HG03045 (cell line): ENCODE results near the gene CNNM3.
A peak's percentile ranks its signal among the peaks of the same experiment; 100 is the strongest.

ENCODE experiments used
- ATAC-seq: cut with Tn5 transposase; IDR thresholded peaks from one replicate; pipeline ENCODE4 v1.9.1; 2021; ENCODE audit warnings: mild to moderate bottlenecking, moderate library complexity; ENCODE audit not compliant: unreplicated experiment

The CNNM3 gene

DNA sequence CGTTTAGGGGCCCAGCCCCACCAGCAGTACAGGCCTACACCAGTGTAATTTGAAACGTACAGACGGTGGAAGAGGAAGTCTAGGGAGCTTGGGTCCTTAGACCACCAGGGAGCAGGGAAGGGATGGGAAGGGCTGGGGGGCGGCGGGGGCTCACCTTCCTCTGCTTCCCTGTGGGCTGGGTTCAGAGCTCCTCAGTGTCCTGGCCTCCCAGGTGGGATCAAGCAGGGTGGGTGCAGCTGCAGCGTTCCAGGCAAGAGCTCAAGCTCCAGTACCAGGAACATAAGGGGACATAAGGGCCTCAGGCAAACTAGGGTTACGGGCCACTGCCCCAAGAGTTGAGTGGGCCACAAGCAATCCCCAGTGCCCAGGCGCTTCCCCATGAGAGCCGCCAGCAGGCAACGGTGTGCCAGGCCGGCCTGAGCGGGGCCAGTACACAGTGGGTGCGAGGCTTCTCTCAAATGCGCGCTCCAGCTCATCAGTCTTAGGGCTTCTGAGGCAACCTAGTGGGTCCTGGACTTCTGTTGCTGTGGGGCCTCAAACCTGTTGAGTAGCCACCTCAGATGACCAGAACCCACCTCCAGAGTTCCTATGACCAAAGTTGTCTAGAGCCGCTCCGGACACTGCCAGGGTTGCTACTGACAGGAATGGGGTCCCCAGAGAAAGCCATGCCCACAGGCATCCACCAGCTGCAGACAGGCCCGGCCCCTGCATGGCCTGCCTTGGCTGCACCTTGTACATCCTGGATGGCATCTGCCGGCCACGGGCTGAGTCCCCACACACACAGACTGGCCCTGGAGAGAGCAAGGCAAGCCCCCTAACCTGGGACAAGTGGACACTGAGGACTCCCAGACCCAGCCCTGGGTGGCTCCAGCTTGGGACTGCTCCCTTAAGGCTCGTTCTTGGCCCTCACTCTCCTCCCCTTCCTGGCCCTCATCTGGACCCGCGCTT lies 22.6 kb downstream of the CNNM3 start:
- no peak for ATAC-seq

DNA sequence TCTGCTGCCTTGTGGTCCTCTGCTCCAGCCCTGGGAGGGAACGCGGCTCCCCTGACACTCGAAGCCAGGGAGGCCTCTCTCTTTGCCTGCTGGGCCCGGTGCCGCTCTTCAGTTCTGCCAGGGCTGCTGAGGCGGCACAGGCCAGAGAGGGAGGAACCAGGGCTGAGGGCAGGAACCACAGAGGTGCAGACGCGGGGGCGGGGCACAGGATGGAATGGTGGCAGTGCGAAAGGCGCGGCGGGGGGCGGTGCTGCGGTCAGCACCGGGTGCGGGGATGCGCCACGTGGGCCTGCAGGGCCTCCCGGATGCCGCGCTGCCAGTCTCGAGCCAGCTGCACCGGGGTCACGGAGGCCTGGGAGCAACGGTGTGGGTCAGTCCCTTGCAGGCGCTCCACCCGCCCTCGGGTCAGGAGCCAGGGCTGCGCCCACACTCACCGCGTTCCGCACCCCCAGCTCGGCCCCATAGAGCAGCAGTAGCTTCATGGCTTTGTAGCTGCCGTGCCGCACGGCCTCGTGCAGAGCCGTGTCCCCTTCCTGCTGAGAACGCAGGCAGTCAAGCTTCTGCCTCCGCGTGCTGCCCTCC lies 23.3 kb downstream of the CNNM3 start:
- ATAC-seq: peak; percentile 67

DNA sequence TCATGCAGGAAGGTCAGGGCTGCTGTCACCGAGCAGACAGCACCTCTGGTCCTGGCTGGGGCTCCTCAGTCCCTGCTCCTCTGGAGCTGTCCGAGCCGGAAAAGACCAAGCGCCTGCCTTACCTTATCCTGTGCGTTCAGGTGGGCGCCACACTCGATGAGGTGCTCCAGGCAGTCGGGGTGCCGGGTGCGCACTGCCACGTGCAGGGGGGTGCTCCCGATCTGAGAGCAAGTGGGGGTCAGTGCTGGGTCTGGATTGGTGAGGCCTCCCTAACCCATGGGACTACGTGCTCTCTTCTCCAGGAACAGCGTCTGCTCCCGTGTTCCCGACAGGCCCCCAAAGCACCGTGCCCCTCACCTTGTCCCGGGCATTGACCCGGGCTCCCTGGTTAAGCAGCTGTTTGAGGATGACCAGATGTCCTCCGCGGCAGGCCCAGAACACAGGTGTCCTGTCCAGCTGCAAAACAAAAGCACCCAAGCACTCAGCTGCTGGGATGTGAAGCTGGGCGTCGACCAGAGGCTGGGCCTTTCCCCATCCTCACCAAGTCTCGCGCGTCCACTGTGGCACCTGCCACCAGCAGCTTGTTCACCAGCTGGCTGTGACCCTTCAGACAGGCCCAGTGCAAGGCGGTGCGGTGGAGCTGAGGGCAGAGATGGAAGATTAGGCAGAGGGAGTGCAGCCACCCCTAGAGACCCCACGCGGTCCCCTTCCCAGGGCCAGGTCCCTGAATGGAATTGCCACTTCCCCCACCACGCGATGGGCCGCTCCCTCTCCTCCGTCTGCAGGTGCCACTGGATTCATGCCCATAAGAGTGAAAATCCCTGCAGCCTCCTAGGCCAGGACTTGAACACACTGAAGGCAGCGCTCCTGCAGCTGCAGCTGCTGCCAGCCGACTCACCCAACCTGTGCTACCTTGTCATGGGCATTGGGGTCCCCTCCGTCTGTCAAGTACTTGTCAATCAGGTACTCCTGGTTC lies 24.1 kb downstream of the CNNM3 start:
- no peak for ATAC-seq

DNA sequence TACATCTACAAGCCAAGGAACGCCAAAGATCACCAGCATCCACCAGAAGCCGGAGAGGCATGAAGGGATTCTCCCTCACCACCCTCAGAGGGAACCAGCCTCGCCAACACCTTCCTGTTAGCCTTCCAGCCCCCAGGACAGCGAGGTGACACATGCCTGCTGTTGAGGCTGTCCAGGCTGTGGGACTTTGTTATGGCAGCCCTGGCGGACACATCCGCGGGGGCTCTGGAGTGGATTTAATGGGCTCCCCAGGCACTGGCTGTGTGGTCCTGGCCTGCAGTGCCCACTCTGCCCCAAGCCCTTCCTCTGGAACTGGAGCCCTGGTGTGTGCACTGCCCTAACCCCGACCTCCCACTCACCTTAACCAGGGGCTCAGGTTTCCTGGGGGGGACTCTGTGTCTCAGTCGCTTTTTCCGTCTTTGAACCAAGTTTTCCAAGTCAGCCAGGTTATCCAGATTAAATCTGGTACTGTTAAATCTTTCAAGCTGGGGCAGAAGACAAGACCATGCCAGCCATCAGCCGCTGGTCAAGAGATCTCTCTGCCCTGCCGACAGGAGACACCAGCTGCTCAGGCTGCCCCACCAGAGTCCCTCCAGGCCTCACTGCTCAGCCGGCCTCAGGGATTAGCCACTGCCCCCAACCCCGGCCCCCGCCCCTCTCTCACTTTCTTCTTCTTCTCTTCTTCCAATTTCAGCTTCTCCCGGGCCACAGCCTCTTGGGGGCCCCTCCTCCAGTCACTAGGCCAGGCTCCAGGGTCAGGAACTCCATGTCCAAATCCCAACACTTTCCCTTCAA lies 25.8 kb downstream of the CNNM3 start:
- ATAC-seq: no peak

- ATAC-seq: no peak
These were observed 26.5 kb downstream of the CNNM3 start for GRCh38 chr2:96842600-96842999.

DNA sequence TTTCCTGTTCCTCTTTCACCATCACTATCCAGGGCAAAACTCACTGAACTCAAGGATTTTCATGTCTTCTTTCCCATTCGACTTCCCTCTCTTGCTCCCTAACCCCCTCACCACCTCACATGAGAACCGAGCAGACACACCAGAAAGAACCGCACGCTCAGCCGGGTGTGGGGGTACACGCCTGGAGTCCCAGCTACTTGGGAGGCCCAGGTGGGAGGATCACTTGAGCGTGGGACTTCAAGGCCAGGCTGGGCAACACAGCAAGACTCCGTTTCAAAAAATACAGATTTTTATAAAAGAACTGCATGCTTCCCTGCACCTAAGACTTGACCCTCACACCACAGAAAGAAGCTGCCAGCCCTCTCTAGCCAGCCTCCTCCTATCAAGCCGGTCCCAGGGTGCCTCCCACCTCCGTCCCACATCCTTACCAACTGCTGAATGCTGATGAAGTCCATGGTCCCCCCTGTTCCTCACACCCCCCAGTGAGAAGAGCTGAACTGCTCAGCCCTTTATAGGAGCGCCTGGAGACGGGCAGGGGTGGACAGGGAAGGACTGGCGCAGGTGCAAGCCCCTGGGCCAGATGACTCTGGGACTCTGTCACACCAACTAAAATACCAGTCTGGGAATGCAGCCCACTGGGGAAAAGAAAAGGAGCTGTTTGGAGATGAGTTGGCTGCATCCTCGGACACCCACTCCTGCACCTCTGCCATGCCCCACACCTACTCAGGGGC lies 27.6 kb downstream of the CNNM3 start, which contains the start of gene ANKRD23:
TSS of gene ANKRD23 (minus strand) at position 484 of the 731 bp plus-strand sequence. CDS start at position 455, 29 bp downstream.
- no peak for ATAC-seq

GRCh38 chr2:96844405-96844808 lies 28.3 kb downstream of the CNNM3 start:
- ATAC-seq: no peak

- no peak for ATAC-seq
These were observed 30.8 kb downstream of the CNNM3 start for GRCh38 chr2:96846825-96847224.

- no peak for ATAC-seq
These were observed 31.5 kb downstream of the CNNM3 start for GRCh38 chr2:96847586-96847985.

DNA sequence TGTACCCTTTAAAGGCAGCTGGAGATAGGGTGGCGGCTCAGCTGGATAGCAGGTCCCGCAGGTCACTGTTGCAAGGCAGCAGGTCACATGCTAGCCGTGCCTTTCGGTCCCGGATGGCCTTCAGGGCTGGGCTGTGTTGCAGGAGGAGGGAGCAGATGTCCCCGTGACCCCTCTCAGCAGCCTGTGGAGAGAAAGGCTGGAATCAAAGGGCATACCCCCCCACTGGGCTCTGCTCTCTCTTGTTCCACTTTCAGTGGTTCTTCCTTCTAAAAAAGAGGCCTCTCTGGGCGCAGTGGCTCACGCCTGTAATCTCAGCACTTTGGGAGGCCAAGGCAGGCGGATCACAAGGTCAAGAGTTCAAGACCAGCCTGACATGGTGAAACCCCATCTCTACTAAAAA lies 32.2 kb downstream of the CNNM3 start:
- no peak for ATAC-seq

- ATAC-seq: no peak
These were observed 36.6 kb downstream of the CNNM3 start for GRCh38 chr2:96852667-96853066.

- no peak for ATAC-seq
These were observed 37.3 kb downstream of the CNNM3 start for GRCh38 chr2:96853321-96853720.

- no peak for ATAC-seq
These were observed 41.0 kb downstream of the CNNM3 start for GRCh38 chr2:96856776-96857666.

- ATAC-seq: peak; percentile 94
These were observed 41.8 kb downstream of the CNNM3 start, which contains the start of gene ANKRD39 for GRCh38 chr2:96857667-96858372. Gene ANKRD39 (minus strand): TSS chr2:96858016. CDS start chr2:96857987, 29 bp downstream.

GRCh38 chr2:96859099-96859649 lies 43.1 kb downstream of the CNNM3 start:
- ATAC-seq: no peak

DNA sequence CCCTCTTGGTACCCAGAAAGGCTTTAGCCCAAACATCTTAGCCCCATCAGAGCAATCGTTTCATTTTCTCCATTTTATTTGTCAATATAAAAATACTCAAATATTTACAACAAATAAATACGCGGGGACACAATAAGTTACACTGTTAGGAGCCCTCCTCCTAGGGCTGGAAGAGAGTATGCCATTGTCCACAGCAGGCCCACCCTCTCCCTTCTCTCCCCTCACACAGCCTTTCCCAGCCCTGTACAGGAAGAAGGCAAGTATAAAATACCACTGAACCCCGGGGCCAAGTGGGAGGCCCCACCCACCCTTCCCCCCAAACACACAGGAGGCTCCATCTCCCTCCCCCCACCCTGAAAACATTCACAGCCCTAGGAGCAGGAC lies 43.6 kb downstream of the CNNM3 start:
- no peak for ATAC-seq
